VCaP (cell line): ENCODE results near the gene NME7.

ENCODE experiments used
- H3K27ac ChIP-seq: fragments of 450-650 bp; 2 replicates; pipeline ENCODE4 v1.5.1; 2017
- TF ChIP-seq, protein P1 (sequence below): fragments of 450-650 bp; conservative IDR thresholded peaks from 2 replicates; pipeline ENCODE4 v1.5.1; 2017; ENCODE audit warnings: mild to moderate bottlenecking, moderate library complexity

NME7 gene

GRCh38 chr1:169383449-169383848, 15.9 kb upstream of the NME7 start:
- TF ChIP-seq, protein P1, sequence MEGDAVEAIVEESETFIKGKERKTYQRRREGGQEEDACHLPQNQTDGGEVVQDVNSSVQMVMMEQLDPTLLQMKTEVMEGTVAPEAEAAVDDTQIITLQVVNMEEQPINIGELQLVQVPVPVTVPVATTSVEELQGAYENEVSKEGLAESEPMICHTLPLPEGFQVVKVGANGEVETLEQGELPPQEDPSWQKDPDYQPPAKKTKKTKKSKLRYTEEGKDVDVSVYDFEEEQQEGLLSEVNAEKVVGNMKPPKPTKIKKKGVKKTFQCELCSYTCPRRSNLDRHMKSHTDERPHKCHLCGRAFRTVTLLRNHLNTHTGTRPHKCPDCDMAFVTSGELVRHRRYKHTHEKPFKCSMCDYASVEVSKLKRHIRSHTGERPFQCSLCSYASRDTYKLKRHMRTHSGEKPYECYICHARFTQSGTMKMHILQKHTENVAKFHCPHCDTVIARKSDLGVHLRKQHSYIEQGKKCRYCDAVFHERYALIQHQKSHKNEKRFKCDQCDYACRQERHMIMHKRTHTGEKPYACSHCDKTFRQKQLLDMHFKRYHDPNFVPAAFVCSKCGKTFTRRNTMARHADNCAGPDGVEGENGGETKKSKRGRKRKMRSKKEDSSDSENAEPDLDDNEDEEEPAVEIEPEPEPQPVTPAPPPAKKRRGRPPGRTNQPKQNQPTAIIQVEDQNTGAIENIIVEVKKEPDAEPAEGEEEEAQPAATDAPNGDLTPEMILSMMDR, result no peak
- no peak overlapping the region for H3K27ac ChIP-seq

DNA sequence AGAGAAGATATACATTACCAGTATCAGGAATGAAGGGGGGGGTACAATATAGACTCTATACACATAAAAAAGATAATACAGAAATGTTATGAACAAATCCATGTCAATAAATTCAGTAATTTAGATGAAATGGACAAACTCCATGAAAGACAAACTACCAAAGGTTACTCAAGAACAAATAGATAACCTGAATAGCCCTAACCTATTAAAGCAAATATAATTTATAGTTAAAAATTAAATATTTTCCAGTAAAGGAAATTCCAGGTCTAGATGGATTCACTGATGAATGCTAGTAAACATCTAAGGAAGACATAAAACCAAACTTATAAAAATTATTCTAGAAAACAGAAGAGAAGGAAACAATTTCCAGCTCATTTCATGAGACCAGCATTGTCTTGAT, 13.6 kb upstream of the NME7 start:
- TF ChIP-seq, protein P1, result no peak

DNA sequence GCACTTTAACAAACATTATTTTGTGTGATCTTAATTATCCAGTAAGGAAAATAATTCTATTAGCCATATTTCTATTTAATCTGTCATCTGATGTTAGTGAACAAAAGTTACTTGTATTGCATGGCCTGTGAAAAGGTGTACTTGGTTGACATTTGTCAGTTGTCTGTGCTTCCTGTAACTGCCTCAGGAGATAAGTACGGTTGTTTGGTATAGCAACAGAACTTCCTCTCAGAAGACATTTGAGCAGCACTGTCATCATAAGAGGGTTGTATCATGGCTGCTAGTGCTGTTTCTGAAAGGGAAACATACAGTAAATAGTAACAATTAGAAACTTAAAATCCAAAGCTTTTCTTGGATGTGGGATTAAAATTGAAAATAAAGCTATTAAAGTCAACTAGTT, 3.8 kb upstream of the NME7 start:
- TF ChIP-seq, protein P1, result no peak
- H3K27ac ChIP-seq, result no peak overlapping the region

More for the DNA sequence above, 13.6 kb upstream of the NME7 start:
- no peak overlapping the region for H3K27ac ChIP-seq

GRCh38 chr1:169368406-169368769, 791 bp upstream of the NME7 start:
- H3K27ac ChIP-seq, result peak overlapping the region; percentile 89
- TF ChIP-seq, protein P1, result no peak

- TF ChIP-seq, protein P1, result no peak
- peak overlapping the region; percentile 89 for H3K27ac ChIP-seq
These were observed 406 bp downstream of the NME7 start for GRCh38 chr1:169367096-169367685.

GRCh38 chr1:169364948-169365347, 2.6 kb downstream of the NME7 start:
- no peak overlapping the region for H3K27ac ChIP-seq
- TF ChIP-seq, protein P1, result no peak

DNA sequence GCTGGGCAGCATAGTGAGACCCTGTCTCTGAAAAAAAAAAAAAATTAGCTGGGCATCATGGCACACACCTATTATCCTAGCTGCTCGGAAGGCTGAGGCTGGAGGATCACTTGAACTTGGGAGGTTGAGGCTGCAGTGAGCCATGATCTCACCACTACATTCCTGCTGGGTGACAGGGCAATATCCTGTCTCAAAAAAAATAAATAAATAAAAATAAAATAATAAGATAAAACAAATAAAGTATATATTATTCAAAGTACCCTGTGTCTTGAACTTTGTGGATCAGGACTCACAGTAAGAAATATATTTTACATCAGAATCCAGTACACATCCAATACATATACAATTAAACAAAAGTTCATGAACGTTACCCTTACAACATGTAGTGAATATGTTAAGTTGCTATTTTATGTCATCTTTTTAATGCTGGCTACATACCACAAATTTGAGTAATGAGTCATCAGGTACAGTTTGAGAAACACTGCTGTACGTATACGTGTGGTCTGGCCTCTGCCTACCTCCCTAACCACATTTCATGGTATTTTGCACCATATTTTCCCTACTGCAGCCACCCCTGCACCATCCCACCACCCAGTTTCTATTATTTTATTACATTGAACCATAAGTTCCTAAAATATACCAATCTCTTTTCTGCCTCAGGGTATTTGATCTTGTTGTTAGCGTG, 4.4 kb downstream of the NME7 start:
- TF ChIP-seq, protein P1, result no peak
- H3K27ac ChIP-seq, result no peak overlapping the region
